HG02870 (cell line): ENCODE data around the gene HK1.
A peak's percentile ranks its signal among the peaks of the same experiment; 100 is the strongest.

Source experiments
- ATAC-seq: cut with Tn5 transposase; IDR thresholded peaks from one replicate; pipeline ENCODE4 v1.9.1; 2021; ENCODE audit warnings: mild to moderate bottlenecking, moderate library complexity; ENCODE audit not compliant: unreplicated experiment

HK1 gene

DNA sequence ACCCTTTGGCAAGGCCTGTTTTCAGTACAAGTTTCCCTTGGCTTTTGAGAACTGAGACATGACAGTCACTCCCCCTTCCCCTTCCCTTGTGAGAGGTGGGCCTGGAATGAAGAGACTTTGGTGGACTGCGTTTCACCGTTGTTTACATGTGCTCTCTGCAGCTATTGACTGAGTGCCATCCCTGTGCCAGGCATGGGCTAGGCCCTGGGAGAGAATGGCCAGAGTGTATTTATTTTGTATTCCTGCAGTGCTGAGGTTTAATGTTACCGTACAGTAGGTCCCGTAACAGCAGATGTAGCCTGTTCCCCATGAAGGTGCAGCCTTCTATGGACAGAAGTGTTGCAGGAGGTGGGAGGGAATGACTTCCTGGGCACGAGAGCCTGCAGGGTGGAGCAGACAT is 88.4 kb downstream of the HK1 start:
- ATAC-seq, result no peak

DNA sequence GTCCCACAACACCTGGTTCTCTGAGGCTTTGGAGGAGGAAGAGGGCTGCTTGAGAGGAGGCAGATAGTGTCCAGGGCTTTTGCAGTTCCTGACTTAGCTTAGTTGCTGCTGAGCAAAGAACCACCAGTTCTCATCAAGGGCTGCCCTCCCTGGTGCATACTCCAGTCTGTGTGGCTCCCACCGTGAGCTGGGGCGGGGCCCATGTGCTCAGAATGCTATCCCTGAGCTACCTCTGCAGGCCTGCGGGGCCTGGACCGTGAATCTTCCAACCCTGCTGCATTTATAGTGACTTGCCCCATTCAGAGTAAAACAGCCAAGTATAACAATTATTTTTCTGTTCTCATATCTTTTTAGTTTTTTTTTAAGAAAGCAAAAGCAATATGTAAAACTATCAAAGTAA is 89.2 kb downstream of the HK1 start:
- no peak for ATAC-seq

DNA sequence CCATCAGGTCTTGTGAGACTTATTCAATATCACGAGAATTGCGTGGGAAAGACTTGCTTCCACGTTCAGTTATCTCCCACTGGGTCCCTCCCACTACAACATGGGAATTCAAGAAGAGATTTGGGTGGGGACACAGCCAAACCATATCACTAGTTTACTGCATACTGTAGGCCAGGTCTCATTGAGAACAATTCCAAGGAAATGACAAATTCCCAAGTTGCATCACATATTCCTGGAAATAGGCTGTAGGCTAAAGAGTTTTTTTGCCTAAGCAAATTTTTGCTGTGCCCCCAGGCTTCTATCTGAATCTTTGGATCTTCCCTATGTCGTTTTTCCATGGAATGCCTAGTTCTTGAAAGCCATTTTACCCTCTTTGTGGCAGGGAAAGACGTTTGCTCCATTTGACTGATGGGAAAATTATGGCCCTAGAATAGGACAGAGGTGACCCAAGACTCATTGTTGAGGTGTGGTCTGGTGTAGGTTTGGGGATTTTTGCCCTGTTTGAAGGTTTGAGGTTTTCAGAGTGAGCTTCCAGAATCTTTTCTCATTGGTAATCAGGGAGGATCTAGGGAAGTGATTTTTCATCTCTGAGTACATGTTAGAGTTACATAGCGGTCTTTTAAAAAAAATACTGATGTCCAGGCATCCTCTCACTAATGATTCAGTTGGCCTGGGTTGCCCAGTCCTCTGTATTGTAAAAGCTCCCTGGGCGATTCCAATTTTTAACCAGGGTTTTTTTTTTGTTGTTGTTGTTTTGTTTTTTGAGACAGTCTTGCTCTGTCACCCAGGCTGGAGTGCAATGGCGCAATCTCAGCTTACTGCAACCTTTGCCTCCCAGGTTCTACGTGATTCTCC is 94.1 kb downstream of the HK1 start:
- no peak for ATAC-seq

GRCh38 chr10:69374242-69374641 is 95.9 kb downstream of the HK1 start:
- no peak for ATAC-seq

- ATAC-seq, result no peak
Observed at GRCh38 chr10:69374931-69375306, 96.6 kb downstream of the HK1 start.

DNA sequence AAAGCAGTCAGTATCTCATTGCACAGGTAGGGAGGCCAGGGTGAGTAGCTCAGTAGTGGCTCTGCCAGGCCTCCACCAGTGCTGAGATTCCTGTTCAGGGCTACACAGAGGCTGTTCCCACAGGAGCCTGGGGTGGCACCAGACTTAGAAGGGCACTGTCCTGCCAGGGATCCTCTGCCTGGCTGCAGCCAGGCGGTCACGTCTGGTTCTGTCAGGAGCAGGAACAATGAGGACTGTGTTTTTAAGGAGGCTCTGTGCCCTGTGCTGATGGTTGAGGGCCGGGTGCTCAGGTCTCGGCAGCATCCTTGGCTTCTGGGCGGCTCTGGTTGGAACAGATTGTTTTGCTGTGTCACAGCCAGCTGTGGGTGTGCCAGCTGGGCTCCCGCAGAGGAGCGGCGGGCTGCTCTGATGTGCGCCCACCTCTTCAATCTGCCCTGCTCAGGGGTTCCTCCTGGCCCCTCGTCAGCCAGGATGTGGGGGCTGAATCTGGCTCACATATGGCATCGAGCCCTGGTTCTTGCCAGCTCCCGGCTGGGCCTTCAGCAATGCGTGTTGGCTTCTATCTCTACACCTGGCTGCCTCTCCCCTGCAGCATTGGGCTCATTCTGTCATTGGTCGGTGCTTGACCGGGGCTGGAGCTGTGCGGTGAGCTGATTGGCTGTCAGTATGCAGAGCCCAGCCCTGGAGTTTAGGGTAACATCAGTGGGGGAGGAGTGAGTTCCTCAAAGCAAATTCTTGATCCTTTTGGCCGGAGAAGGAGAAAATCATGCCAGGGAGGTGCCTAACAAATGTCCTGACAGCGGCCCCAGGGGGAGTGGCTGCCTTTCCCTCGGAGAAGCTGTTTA is 97.2 kb downstream of the HK1 start:
- no peak for ATAC-seq

GRCh38 chr10:69376662-69377061 is 98.4 kb downstream of the HK1 start:
- ATAC-seq, result no peak

GRCh38 chr10:69377191-69377590 is 98.9 kb downstream of the HK1 start:
- no peak for ATAC-seq

- no peak for ATAC-seq
Observed at GRCh38 chr10:69377933-69378332, 99.6 kb downstream of the HK1 start.

- no peak for ATAC-seq
Observed at GRCh38 chr10:69379800-69380199, 101.5 kb downstream of the HK1 start.

GRCh38 chr10:69382382-69383117 is 104.3 kb downstream of the HK1 start:
- no peak for ATAC-seq

DNA sequence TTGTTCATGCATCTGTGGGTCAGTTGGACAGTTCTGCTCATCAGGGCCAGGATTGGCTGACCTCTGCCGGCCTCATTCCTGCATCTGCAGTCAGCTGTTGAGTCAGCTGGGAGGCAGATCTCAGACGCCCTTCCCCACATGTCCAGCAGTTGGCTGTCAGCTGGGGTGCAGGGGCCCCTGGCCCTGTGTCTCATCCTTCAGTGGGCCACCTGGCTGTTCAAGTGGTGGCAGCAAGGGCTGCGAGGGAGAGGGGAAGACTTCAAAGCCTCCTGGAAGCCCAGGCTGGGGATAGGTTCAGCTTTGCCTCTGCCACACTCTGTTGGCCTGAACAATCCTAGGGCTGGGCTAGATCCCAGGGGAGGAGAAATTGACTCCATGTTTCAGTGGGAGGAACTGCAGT is 105.3 kb downstream of the HK1 start:
- no peak for ATAC-seq

DNA sequence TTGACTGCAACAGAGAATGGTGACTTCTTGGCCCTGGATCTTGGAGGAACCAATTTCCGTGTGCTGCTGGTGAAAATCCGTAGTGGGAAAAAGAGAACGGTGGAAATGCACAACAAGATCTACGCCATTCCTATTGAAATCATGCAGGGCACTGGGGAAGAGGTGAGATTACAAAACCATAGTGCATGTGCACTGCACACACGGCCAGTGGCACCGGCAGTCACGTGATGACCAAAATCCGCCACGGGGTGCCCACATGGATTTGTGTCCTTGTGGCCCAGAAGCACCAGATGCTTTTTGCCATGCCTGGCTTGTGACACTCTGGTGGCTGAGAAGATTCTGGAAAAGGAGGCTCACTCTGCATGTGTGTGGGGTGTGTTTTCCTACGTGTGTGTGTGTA is 106.0 kb downstream of the HK1 start:
- ATAC-seq, result no peak

- ATAC-seq, result no peak
Observed at GRCh38 chr10:69385454-69386350, 107.4 kb downstream of the HK1 start.

DNA sequence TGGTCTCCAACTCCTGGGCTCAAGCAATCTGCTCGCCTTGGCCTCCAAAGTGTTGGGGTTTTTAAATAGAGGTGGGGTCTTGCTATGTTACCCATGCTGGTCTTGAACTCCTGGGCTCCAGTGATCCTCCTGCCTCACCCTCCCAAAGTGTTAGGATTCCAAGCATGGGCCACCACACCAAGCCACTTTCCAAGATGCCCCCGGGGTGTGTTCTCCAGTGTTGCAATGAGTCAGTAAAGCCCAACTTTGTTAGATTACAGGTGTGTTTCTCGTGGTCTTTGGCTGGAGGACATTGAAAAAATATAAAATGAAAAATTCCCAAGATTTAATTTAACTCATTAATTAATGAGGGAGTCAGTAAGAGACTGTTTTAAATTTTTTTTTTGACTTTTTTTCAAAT is 109.2 kb downstream of the HK1 start:
- no peak for ATAC-seq

DNA sequence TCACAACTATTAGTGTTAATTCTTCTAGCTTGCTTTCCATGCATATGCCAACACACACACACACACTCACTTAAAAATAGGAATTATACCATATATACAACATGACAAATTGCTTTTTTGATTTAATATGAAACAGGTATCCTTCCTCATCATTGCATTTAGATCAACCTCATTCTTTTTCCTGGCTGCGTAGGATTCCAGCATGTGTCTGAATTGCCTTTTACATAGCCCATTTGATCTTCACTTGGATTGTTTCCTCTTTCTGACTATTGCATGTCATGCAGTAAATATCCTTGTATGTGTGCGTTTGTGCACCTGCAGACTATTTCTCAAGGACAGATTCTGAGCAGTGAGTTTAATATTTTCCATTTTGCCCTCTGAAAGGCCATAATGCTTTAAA is 110.2 kb downstream of the HK1 start:
- no peak for ATAC-seq

DNA sequence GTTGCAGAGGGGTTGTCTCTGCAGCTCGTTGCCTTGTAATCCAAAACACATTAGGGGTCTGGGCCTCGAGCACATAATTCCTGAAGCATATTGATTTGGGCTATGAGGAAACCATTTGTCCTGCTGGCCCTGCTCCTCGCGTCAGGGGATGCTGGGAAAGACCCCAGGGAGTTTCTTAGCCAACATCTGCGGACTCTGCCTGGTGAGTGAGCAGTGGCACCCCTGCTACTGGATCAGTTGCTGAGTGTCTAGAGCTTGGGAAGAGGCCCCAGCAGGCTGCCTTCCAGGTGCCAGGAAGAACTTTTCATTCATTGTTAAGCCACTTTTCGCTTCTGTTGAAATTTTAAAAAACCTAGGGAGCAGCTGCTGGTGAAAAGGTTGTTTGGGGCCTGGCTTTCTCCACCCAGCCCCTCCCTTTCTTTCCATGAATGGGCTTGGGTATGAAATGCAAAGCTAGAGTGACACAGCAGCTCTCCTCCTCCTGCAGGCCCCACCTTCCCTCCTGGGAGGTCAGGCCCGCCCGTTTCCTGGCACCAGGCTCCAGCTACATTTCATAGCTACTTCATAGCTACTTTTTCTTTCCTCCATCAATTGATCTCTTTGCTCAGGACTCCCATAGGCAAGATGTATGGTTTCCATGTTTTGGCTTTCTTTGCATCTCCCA is 111.7 kb downstream of the HK1 start:
- ATAC-seq, result no peak

DNA sequence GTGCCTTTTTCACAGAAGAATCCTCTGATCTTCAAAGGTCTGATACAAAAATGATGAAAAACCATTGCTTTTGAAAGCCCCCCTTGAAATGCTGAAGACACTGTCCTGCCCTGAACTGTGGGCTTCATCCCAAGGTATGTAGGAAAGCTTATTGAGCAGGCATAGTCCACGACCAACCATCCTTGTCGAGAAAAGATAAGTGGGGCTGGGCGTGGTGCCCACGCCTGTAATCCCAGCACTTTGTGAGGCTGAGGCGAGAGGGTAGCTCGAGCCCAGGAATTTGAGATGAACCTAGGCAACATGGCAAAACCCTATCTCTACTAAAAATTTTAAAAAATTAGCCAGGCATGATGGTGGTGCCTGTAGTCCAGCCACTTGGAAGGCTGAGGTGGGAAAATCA is 112.9 kb downstream of the HK1 start:
- ATAC-seq, result no peak

- peak; percentile 76 for ATAC-seq
Observed at GRCh38 chr10:69392481-69393000, 114.2 kb downstream of the HK1 start.

GRCh38 chr10:69394020-69394419 is 115.7 kb downstream of the HK1 start:
- ATAC-seq, result no peak
